ENCODE results near the gene TNFRSF19.

DNA sequence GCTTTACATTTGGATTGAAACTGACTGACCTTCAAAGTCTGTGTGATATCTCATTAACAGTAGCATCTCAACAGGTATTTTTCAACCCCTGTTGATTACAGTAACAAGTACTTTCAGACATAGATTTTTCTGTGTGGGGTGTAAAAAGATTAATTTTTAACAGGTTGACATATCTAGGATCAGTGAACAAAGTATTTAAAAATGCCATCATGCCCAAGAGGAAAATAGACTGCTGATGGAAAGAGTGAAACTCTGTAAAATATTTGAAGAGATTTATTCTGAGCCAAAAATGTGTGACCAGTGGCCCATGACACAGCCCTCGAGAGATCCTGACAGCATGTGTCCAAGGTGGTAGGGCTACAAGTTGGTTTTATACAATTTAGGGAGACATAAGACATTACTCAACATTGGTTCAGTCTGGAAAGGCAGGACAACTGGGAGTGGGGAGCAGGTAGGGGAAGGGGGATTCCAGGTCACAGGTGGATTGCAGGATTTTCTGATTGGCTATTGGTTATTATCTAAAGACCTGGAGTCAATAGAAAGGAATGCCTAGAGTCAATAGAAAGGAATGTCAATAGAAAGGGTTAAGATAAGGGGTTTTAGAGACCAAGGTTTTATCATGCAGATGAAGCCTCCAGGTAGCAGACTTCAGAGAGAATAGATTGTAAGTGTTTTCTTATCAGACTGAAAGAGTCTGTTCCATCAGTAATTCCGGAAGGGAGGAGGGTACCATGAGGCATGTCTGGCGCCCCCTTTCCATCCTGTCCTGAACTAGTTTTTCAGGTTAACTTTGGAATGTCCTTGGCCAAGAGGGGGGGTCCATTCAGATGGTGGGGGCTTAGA lies 29.1 kb downstream of the TNFRSF19 start:
- TF ChIP-seq POLR2AphosphoS5 (IDR thresholded peaks at IDR 0.05; ENCODE audit: low read depth, low read length) (no peak), POLR2A (IDR thresholded peaks at IDR 0.05; ENCODE audit: low read depth, low read length) (no peak), TAF1 (IDR thresholded peaks at IDR 0.05; ENCODE audit: low read depth, low read length) (no peak)
